Endothelial cell of umbilical vein (primary cell): ENCODE data around the gene KIF26B.

Experiments used
- CTCF ChIP-seq, 2 donors: IDR thresholded peaks; 1 replicate in 1 of 2; 2 replicates in 1 of 2; pipeline ENCODE4 v1.5.1; 2011; ENCODE audit warnings: low read length in 2 of 2, mild to moderate bottlenecking in 2 of 2, moderate library complexity in 2 of 2, control low read depth in 1 of 2, inconsistent platforms in 1 of 2, low read depth in 1 of 2; ENCODE audit not compliant: insufficient read depth in 1 of 2; ENCODE audit errors: extremely low read depth in 1 of 2
- EZH2 ChIP-seq: IDR thresholded peaks from 2 replicates; pipeline ENCODE4 v1.6.1; 2012; ENCODE audit warnings: borderline replicate concordance, low read depth, mild to moderate bottlenecking, moderate library complexity, low read length, inconsistent platforms; ENCODE audit not compliant: severe bottlenecking
- JUN ChIP-seq: IDR thresholded peaks from 2 replicates; pipeline ENCODE4 v1.6.1; 2011; ENCODE audit warnings: borderline replicate concordance, low read depth; ENCODE audit not compliant: insufficient read length, insufficient read depth
- POLR2A ChIP-seq: IDR thresholded peaks from 2 replicates; pipeline ENCODE4 v1.6.1; 2012; ENCODE audit warnings: low read depth, mild to moderate bottlenecking, control low read depth, low read length
- POLR2AphosphoS5 ChIP-seq: IDR thresholded peaks from 2 replicates; pipeline ENCODE4 v1.6.1; 2012; ENCODE audit warnings: low read depth, mild to moderate bottlenecking, control low read depth, low read length, moderate library complexity; ENCODE audit not compliant: insufficient read depth

- TF ChIP-seq EZH2 (no peak), JUN (no peak), CTCF (IDR thresholded peaks at IDR 0.05; ENCODE audit: extremely low read depth in 1 of 2, insufficient read depth in 1 of 2, low read depth in 1 of 2, low read length in 2 of 2) (no peak), POLR2AphosphoS5 (no peak), POLR2A (no peak)
These were observed 221.1 kb downstream of the KIF26B start for GRCh38 chr1:245375789-245376460.
